Activated CD8-positive, alpha-beta memory T cell treated with anti-CD3 and anti-CD28 coated beads, Interleukin-2, amount 50 U/mL, for 48 hours (primary cell): ENCODE measurements around the gene SYTL1.
"Not testable (repeated sequence)": the region's sequence is repeated elsewhere in the genome, so short reads cannot be mapped to it uniquely, and the experiment has no call there.

Experiments
- DNase-seq: peaks from one replicate; pipeline ENCODE4 v3.0.0-alpha.2; 2020

SYTL1 gene

GRCh38 chr1:27365372-27366112 lies 23.7 kb downstream of the SYTL1 start:
- peak; percentile 90 for DNase-seq

GRCh38 chr1:27366113-27366410 lies 24.2 kb downstream of the SYTL1 start:
- DNase-seq: peak; percentile 92

- peak; percentile 77 for DNase-seq
These were observed 24.8 kb downstream of the SYTL1 start, which contains the start of gene MAP3K6 for GRCh38 chr1:27366411-27367159. TSS of gene MAP3K6 (minus strand) at chr1:27366961. CDS start at chr1:27366597, 364 bp downstream.

GRCh38 chr1:27367160-27367650 lies 25.4 kb downstream of the SYTL1 start:
- no peak for DNase-seq

- no peak for DNase-seq
These were observed 27.2 kb downstream of the SYTL1 start for GRCh38 chr1:27368869-27369582.

- no peak for DNase-seq
These were observed 30.4 kb downstream of the SYTL1 start for GRCh38 chr1:27372022-27372807.

- DNase-seq: no peak
These were observed 31.2 kb downstream of the SYTL1 start for GRCh38 chr1:27372808-27373690.

- DNase-seq: no peak
These were observed 32.7 kb downstream of the SYTL1 start, which contains the start of gene FCN3 for GRCh38 chr1:27374362-27375086. TSS of gene FCN3 (minus strand) at chr1:27374824. CDS start at chr1:27374818, 6 bp downstream.

- DNase-seq: no peak
These were observed 36.1 kb downstream of the SYTL1 start for GRCh38 chr1:27377760-27378495.

GRCh38 chr1:27379564-27380122 lies 37.8 kb downstream of the SYTL1 start:
- no peak for DNase-seq

GRCh38 chr1:27380224-27380623 lies 38.4 kb downstream of the SYTL1 start:
- no peak for DNase-seq

GRCh38 chr1:27380766-27381733 lies 39.2 kb downstream of the SYTL1 start:
- DNase-seq: no peak

- no peak for DNase-seq
These were observed 40.3 kb downstream of the SYTL1 start for GRCh38 chr1:27381969-27382762.

- peak; percentile 77 for DNase-seq
These were observed 41.3 kb downstream of the SYTL1 start, which contains the start of gene CD164L2 for GRCh38 chr1:27383039-27383605. TSS of gene CD164L2 (minus strand) at chr1:27383333. CDS start at chr1:27383239, 94 bp downstream.

- no peak for DNase-seq
These were observed 41.8 kb downstream of the SYTL1 start for GRCh38 chr1:27383661-27384060.

GRCh38 chr1:27384797-27385196 lies 43.0 kb downstream of the SYTL1 start:
- not testable (repeated sequence) for DNase-seq
